Ovary (tissue), 3 donors: Measurements from ENCODE around the gene ABHD15.
A peak's percentile ranks its signal among the peaks of the same experiment; 100 is the strongest.

ENCODE experiments used
- EP300 ChIP-seq: sonication (generic); formaldehyde crosslinking; IDR thresholded peaks from one replicate; pipeline ENCODE4 v1.6.1; 2017; ENCODE audit warnings: antibody characterized with exemption
- POLR2A ChIP-seq: fragments of 450-650 bp; IDR thresholded peaks from one replicate; pipeline ENCODE4 v1.6.1; 2017; ENCODE audit warnings: antibody characterized with exemption, mild to moderate bottlenecking, moderate library complexity
- TF ChIP-seq, protein P1 (sequence below), 3 donors: fragments of 450-650 bp in 2 of 3; fragments of 200-600 bp in 1 of 3; IDR thresholded peaks; one replicate each; pipeline versions ENCODE4 v1.5.1 to v1.8.0; 2016 to 2022; ENCODE audit warnings: antibody characterized with exemption in 3 of 3, mild to moderate bottlenecking in 1 of 3
- donor health status: DM: no; HTN: no; CAD: no.

DNA sequence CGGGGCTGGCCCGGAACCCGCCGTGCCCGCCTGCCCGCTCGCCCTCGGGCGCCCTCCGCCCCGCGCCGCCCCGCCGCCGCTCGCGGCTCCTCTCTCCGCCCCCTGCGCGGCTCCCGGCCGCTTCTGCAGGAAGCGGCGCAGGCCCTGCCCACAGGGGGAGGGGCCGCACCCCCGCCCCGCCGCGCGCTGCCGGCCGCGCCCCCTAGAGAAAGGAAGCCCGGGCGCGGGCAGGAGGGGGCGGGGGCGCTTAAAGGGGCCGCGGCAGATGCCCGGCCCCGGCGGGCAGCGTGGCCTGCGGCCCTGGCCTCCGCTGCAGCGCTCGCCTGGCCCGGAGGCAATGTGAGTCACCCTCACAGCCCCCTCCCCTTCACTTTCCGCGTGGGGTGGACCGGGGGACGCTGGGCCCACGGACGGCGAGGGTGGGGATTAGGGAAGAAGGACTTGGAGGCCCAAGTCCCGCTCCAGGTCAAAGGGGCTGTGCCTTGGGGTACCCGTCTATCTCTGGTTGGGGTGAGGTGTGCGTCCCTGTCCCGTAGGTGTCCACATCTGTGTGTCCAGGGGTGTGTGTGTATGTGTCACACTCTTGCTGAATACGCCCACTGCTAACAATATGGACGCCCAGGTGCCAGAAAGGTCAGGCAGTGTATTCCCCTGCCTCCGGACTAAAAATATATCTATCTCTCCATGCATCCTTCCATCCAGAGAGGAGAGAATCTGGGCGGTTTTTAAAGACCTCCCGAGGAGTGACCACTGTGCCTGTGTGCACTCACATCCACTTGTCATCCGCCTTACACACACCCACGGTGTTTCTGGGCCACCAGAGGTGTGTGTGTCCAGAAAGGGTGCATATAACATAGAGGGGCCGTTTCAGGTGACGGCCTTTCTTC lies 22.9 kb upstream of the ABHD15 start, which contains the start of gene GIT1:
- TF ChIP-seq POLR2A (peak; percentile 27), EP300 (no peak)
- TF ChIP-seq, protein P1, sequence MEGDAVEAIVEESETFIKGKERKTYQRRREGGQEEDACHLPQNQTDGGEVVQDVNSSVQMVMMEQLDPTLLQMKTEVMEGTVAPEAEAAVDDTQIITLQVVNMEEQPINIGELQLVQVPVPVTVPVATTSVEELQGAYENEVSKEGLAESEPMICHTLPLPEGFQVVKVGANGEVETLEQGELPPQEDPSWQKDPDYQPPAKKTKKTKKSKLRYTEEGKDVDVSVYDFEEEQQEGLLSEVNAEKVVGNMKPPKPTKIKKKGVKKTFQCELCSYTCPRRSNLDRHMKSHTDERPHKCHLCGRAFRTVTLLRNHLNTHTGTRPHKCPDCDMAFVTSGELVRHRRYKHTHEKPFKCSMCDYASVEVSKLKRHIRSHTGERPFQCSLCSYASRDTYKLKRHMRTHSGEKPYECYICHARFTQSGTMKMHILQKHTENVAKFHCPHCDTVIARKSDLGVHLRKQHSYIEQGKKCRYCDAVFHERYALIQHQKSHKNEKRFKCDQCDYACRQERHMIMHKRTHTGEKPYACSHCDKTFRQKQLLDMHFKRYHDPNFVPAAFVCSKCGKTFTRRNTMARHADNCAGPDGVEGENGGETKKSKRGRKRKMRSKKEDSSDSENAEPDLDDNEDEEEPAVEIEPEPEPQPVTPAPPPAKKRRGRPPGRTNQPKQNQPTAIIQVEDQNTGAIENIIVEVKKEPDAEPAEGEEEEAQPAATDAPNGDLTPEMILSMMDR (IDR thresholded peaks at IDR 0.05) = no peak
